Neuronal stem cell (in vitro differentiated cells): Measurements from ENCODE around the gene APOLD1.

Experiments
- DNase-seq: peaks from one replicate; pipeline ENCODE4 v3.0.0-alpha.2; 2013; ENCODE audit warnings: low spot score
- H2AFZ ChIP-seq: one replicate; pipeline ENCODE4 v1.6.1; 2013; ENCODE audit warnings: mild to moderate bottlenecking, low read length, inconsistent platforms
- H2AK5ac ChIP-seq: 2 replicates; pipeline ENCODE4 v1.6.1; 2013; ENCODE audit warnings: low read depth, mild to moderate bottlenecking, inconsistent platforms, low read length, moderate library complexity, mixed read lengths
- H2BK120ac ChIP-seq: 2 replicates; pipeline ENCODE4 v1.6.1; 2013; ENCODE audit warnings: low read depth, mild to moderate bottlenecking, inconsistent platforms, low read length, moderate library complexity, mixed read lengths
- H2BK12ac ChIP-seq: one replicate; pipeline ENCODE4 v1.6.1; 2013; ENCODE audit warnings: low read length, inconsistent platforms
- H2BK15ac ChIP-seq: 2 replicates; pipeline ENCODE4 v1.6.1; 2013; ENCODE audit warnings: mild to moderate bottlenecking, low read length, inconsistent platforms, mixed read lengths
- H2BK5ac ChIP-seq: one replicate; pipeline ENCODE4 v1.6.1; 2013; ENCODE audit warnings: inconsistent platforms, mild to moderate bottlenecking, low read length, moderate library complexity
- H3K14ac ChIP-seq: one replicate; pipeline ENCODE4 v1.6.1; 2013; ENCODE audit warnings: low read length, inconsistent platforms
- H3K18ac ChIP-seq: 2 replicates; pipeline ENCODE4 v1.6.1; 2013; ENCODE audit warnings: low read length, inconsistent platforms
- H3K23ac ChIP-seq: 2 replicates; pipeline ENCODE4 v1.6.1; 2013; ENCODE audit warnings: low read depth, mild to moderate bottlenecking, mixed read lengths, low read length, inconsistent platforms; ENCODE audit not compliant: poor library complexity
- H3K27ac ChIP-seq: replicated peaks from 3 replicates; pipeline ENCODE4 v1.5.1; 2013; ENCODE audit warnings: low read length, inconsistent platforms
- H3K27me3 ChIP-seq, 3 experiments: 2 replicates each; pipeline ENCODE4 v1.6.1; 2013; ENCODE audit warnings: low read length in 3 of 3, mild to moderate bottlenecking in 2 of 3, inconsistent platforms in 1 of 3, low read depth in 1 of 3, mixed read lengths in 1 of 3, moderate library complexity in 1 of 3; ENCODE audit not compliant: control insufficient read depth in 3 of 3, insufficient read depth in 3 of 3
- H3K36me3 ChIP-seq, 2 donors: replicated peaks in 1 of 2; 2 replicates each; pipeline ENCODE4 v1.6.1; 2013; ENCODE audit warnings: low read length in 2 of 2; ENCODE audit not compliant: control insufficient read depth in 2 of 2, insufficient read depth in 2 of 2
- H3K4ac ChIP-seq: 2 replicates; pipeline ENCODE4 v1.6.1; 2013; ENCODE audit warnings: inconsistent platforms, mild to moderate bottlenecking, low read length, moderate library complexity
- H3K4me1 ChIP-seq, 2 donors: 1 replicate in 1 of 2; 2 replicates in 1 of 2; pipeline ENCODE4 v1.6.1; 2013; ENCODE audit warnings: low read length in 2 of 2, low read depth in 1 of 2; ENCODE audit not compliant: control insufficient read depth in 2 of 2, insufficient read depth in 1 of 2
- H3K4me2 ChIP-seq: one replicate; pipeline ENCODE4 v1.6.1; 2013; ENCODE audit warnings: mild to moderate bottlenecking, low read length, inconsistent platforms; ENCODE audit not compliant: insufficient read depth, poor library complexity, severe bottlenecking
- H3K4me3 ChIP-seq, 2 donors: 2 replicates each; pipeline ENCODE4 v1.5.1; 2013; ENCODE audit warnings: low read length in 2 of 2, mild to moderate bottlenecking in 2 of 2, inconsistent platforms in 1 of 2, moderate library complexity in 1 of 2
- H3K79me1 ChIP-seq: one replicate; pipeline ENCODE4 v1.6.1; 2013; ENCODE audit warnings: low read depth, mild to moderate bottlenecking, inconsistent platforms, low read length, moderate library complexity
- H3K9ac ChIP-seq: one replicate; pipeline ENCODE4 v1.6.1; 2013; ENCODE audit warnings: mild to moderate bottlenecking, low read depth, low read length, inconsistent platforms; ENCODE audit not compliant: poor library complexity
- H3K9me3 ChIP-seq, 2 donors: replicated peaks in 1 of 2; 2 replicates each; pipeline versions ENCODE3 to v1.6.1; 2013; ENCODE audit warnings: low read length in 2 of 2, mild to moderate bottlenecking in 2 of 2, inconsistent platforms in 1 of 2, low read depth in 1 of 2, mixed read lengths in 1 of 2, moderate library complexity in 1 of 2; ENCODE audit not compliant: control insufficient read depth in 2 of 2, insufficient read depth in 1 of 2
- H4K8ac ChIP-seq: one replicate; pipeline ENCODE4 v1.6.1; 2013; ENCODE audit warnings: low read depth, mild to moderate bottlenecking, inconsistent platforms, low read length, moderate library complexity
- H4K91ac ChIP-seq: one replicate; pipeline ENCODE4 v1.6.1; 2013; ENCODE audit warnings: low read length, low read depth, mild to moderate bottlenecking, inconsistent platforms; ENCODE audit not compliant: poor library complexity
- WGBS, 2 donors: extraction: QIAGEN DNeasy Blood & Tissue Kit; methylation state at CpG; one replicate each; pipeline ENCODE4 v1.1.7; 2013; ENCODE audit warnings: missing lambda C conversion rate in 2 of 2, mixed read lengths in 1 of 2; ENCODE audit not compliant: insufficient read length in 2 of 2, insufficient replicate concordance in 1 of 2; ENCODE audit errors: extremely low coverage in 2 of 2; 5-methylcytosine and 5-hydroxymethylcytosine counted together

APOLD1 gene

GRCh38 chr12:12794686-12795085 is 9.2 kb downstream of the APOLD1 start:
- Histone ChIP-seq H3K79me1 (no peaks in the 10 kb centered on the region), H3K18ac (no peak overlapping the region), H2AK5ac (no peak overlapping the region), H3K27ac (no peak overlapping the region), H3K4ac (no peak overlapping the region), H2BK5ac (no peak overlapping the region), H4K8ac (no peak overlapping the region), H3K4me1 (peaks cover 0 to 20% of the 10 kb centered on the region in 2 donors), H2BK15ac (no peak overlapping the region), H2AFZ (no peak overlapping the region), H2BK12ac (no peak overlapping the region), H3K9me3 (peaks cover 0 to 3% of the 10 kb centered on the region in 2 donors), H3K9ac (no peak overlapping the region), H3K27me3 (no peaks in the 10 kb centered on the region), H3K4me3 (no peak overlapping the region), H2BK120ac (no peak overlapping the region), H3K14ac (no peak overlapping the region), H3K36me3 (no peaks in the 10 kb centered on the region), H3K4me2 (no peak overlapping the region), H4K91ac (no peak overlapping the region), H3K23ac (no peak overlapping the region)
- DNase-seq: no peak
- WGBS, 2 donors: no CpG with 5 or more reads among the region's 2 CpGs

- Histone ChIP-seq H2BK120ac (no peak overlapping the region), H3K9ac (no peak overlapping the region), H2BK12ac (no peak overlapping the region), H3K18ac (no peak overlapping the region), H3K4me3 (no peak overlapping the region), H3K27me3 (no peaks in the 10 kb centered on the region), H3K79me1 (no peaks in the 10 kb centered on the region), H3K9me3 (peaks cover 0 to 3% of the 10 kb centered on the region in 2 donors), H3K4me2 (no peak overlapping the region), H4K8ac (no peak overlapping the region), H2BK5ac (no peak overlapping the region), H4K91ac (no peak overlapping the region), H2BK15ac (no peak overlapping the region), H3K4ac (no peak overlapping the region), H2AK5ac (no peak overlapping the region), H3K23ac (no peak overlapping the region), H2AFZ (no peak overlapping the region), H3K14ac (no peak overlapping the region), H3K4me1 (peaks cover 0 to 20% of the 10 kb centered on the region in 2 donors), H3K27ac (no peak overlapping the region), H3K36me3 (no peaks in the 10 kb centered on the region)
- no peak for DNase-seq
- WGBS, 2 donors: no CpG with 5 or more reads among the region's 3 CpGs
These were observed 10.7 kb downstream of the APOLD1 start for GRCh38 chr12:12796171-12796570.

DNA sequence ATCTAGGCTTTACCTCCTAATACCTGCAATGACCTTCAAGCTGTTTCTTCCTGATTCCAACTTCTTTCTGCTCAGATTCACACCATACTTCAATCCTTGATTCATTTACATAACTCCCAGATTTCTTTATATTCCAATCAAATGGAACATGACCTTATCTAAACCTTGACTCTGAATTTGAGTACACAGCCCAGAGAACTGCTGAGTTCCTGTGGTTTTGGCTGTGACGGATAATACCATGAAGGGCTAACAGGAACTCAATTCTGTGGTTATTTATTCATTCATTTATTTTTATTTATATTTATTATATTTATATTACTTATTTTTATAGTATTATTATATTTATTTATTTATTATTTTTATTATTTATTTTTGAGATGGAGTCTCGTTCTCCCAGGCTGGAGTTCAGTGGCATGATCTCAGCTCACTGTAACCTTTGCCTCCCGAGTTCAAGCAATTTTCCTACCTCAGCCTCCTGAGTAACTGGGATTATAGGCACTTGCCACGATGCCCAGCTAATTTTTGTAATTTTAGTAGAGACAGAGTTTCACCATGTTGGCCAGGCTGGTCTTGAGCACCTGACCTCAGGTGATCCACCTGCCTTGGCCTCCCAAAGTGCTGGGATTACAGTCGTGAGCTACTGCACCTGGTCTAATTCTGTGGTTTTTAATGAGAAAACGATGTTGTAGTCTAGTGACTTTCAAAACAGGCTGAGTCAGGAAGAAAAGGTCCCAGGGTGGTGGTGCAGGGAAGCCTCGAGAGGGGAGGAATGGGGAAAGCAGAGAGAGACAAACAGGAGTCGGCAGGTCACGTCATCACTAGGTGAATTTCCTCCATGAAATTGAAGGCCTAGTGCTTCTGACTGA is 11.7 kb downstream of the APOLD1 start:
- Histone ChIP-seq H4K91ac (no peak overlapping the region), H2BK15ac (no peak overlapping the region), H3K9ac (no peak overlapping the region), H3K36me3 (no peaks in the 10 kb centered on the region), H3K4me2 (no peak overlapping the region), H3K18ac (no peak overlapping the region), H2BK120ac (no peak overlapping the region), H3K9me3 (peaks cover 0 to 3% of the 10 kb centered on the region in 2 donors), H3K4ac (no peak overlapping the region), H3K79me1 (no peaks in the 10 kb centered on the region), H2BK12ac (no peak overlapping the region), H3K4me3 (no peak overlapping the region), H3K23ac (no peak overlapping the region), H3K27me3 (no peaks in the 10 kb centered on the region), H2AFZ (no peak overlapping the region), H3K27ac (no peak overlapping the region), H2BK5ac (no peak overlapping the region), H3K14ac (no peak overlapping the region), H3K4me1 (peaks cover 0 to 13% of the 10 kb centered on the region in 2 donors), H4K8ac (no peak overlapping the region), H2AK5ac (no peak overlapping the region)
- no CpG with 5 or more reads among the region's 9 CpGs for WGBS, 2 donors
- no peak for DNase-seq

DNA sequence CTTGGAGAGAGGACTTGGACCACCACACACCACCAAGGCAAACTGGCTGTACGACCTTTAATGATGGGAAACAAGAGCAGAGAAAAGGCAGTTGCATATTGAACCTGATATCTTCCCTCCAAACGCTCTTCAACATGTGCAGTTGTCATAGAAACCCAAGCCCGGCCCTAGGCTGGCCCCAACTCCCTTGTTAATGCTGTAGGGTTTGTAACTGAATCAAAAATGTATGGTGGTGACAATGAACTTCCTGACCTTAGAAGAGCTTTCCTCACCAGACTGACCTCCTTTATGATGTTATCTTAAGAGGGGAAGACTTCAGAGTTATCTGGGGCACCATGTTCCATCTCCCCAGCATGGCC is 12.3 kb downstream of the APOLD1 start:
- Histone ChIP-seq H2BK120ac (no peak overlapping the region), H3K36me3 (no peaks in the 10 kb centered on the region), H2BK15ac (no peak overlapping the region), H4K8ac (no peak overlapping the region), H3K9ac (no peak overlapping the region), H3K14ac (no peak overlapping the region), H2BK12ac (no peak overlapping the region), H3K4me3 (no peak overlapping the region), H4K91ac (no peak overlapping the region), H3K9me3 (peaks cover 0 to 3% of the 10 kb centered on the region in 2 donors), H3K18ac (no peak overlapping the region), H2BK5ac (no peak overlapping the region), H3K4me2 (no peak overlapping the region), H2AK5ac (no peak overlapping the region), H3K23ac (no peak overlapping the region), H2AFZ (no peak overlapping the region), H3K79me1 (no peaks in the 10 kb centered on the region), H3K27ac (no peak overlapping the region), H3K27me3 (no peaks in the 10 kb centered on the region), H3K4me1 (peaks cover 0 to 9% of the 10 kb centered on the region in 2 donors), H3K4ac (no peak overlapping the region)
- WGBS, 2 donors: no CpG with 5 or more reads among the region's 3 CpGs
- no peak for DNase-seq
